Neuronal stem cell (in vitro differentiated cells): ENCODE measurements around the gene TBC1D20.
"Not testable (repeated sequence)": the region's sequence is repeated elsewhere in the genome, so short reads cannot be mapped to it uniquely, and the experiment has no call there.

Source experiments
- DNase-seq: peaks from one replicate; pipeline ENCODE4 v3.0.0-alpha.2; 2013; ENCODE audit warnings: low spot score
- H2AFZ ChIP-seq: one replicate; pipeline ENCODE4 v1.6.1; 2013; ENCODE audit warnings: mild to moderate bottlenecking, low read length, inconsistent platforms
- H2AK5ac ChIP-seq: 2 replicates; pipeline ENCODE4 v1.6.1; 2013; ENCODE audit warnings: low read depth, mild to moderate bottlenecking, inconsistent platforms, low read length, moderate library complexity, mixed read lengths
- H2BK120ac ChIP-seq: 2 replicates; pipeline ENCODE4 v1.6.1; 2013; ENCODE audit warnings: low read depth, mild to moderate bottlenecking, inconsistent platforms, low read length, moderate library complexity, mixed read lengths
- H2BK12ac ChIP-seq: one replicate; pipeline ENCODE4 v1.6.1; 2013; ENCODE audit warnings: low read length, inconsistent platforms
- H2BK15ac ChIP-seq: 2 replicates; pipeline ENCODE4 v1.6.1; 2013; ENCODE audit warnings: mild to moderate bottlenecking, low read length, inconsistent platforms, mixed read lengths
- H2BK5ac ChIP-seq: one replicate; pipeline ENCODE4 v1.6.1; 2013; ENCODE audit warnings: inconsistent platforms, mild to moderate bottlenecking, low read length, moderate library complexity
- H3K14ac ChIP-seq: one replicate; pipeline ENCODE4 v1.6.1; 2013; ENCODE audit warnings: low read length, inconsistent platforms
- H3K18ac ChIP-seq: 2 replicates; pipeline ENCODE4 v1.6.1; 2013; ENCODE audit warnings: low read length, inconsistent platforms
- H3K23ac ChIP-seq: 2 replicates; pipeline ENCODE4 v1.6.1; 2013; ENCODE audit warnings: low read depth, mild to moderate bottlenecking, mixed read lengths, low read length, inconsistent platforms; ENCODE audit not compliant: poor library complexity
- H3K27ac ChIP-seq: replicated peaks from 3 replicates; pipeline ENCODE4 v1.5.1; 2013; ENCODE audit warnings: low read length, inconsistent platforms
- H3K27me3 ChIP-seq, 3 experiments: 2 replicates each; pipeline ENCODE4 v1.6.1; 2013; ENCODE audit warnings: low read length in 3 of 3, mild to moderate bottlenecking in 2 of 3, inconsistent platforms in 1 of 3, low read depth in 1 of 3, mixed read lengths in 1 of 3, moderate library complexity in 1 of 3; ENCODE audit not compliant: control insufficient read depth in 3 of 3, insufficient read depth in 3 of 3
- H3K36me3 ChIP-seq, 2 donors: replicated peaks in 1 of 2; 2 replicates each; pipeline ENCODE4 v1.6.1; 2013; ENCODE audit warnings: low read length in 2 of 2; ENCODE audit not compliant: control insufficient read depth in 2 of 2, insufficient read depth in 2 of 2
- H3K4ac ChIP-seq: 2 replicates; pipeline ENCODE4 v1.6.1; 2013; ENCODE audit warnings: inconsistent platforms, mild to moderate bottlenecking, low read length, moderate library complexity
- H3K4me1 ChIP-seq, 2 donors: 1 replicate in 1 of 2; 2 replicates in 1 of 2; pipeline ENCODE4 v1.6.1; 2013; ENCODE audit warnings: low read length in 2 of 2, low read depth in 1 of 2; ENCODE audit not compliant: control insufficient read depth in 2 of 2, insufficient read depth in 1 of 2
- H3K4me2 ChIP-seq: one replicate; pipeline ENCODE4 v1.6.1; 2013; ENCODE audit warnings: mild to moderate bottlenecking, low read length, inconsistent platforms; ENCODE audit not compliant: insufficient read depth, poor library complexity, severe bottlenecking
- H3K4me3 ChIP-seq, 2 donors: 2 replicates each; pipeline ENCODE4 v1.5.1; 2013; ENCODE audit warnings: low read length in 2 of 2, mild to moderate bottlenecking in 2 of 2, inconsistent platforms in 1 of 2, moderate library complexity in 1 of 2
- H3K79me1 ChIP-seq: one replicate; pipeline ENCODE4 v1.6.1; 2013; ENCODE audit warnings: low read depth, mild to moderate bottlenecking, inconsistent platforms, low read length, moderate library complexity
- H3K9ac ChIP-seq: one replicate; pipeline ENCODE4 v1.6.1; 2013; ENCODE audit warnings: mild to moderate bottlenecking, low read depth, low read length, inconsistent platforms; ENCODE audit not compliant: poor library complexity
- H3K9me3 ChIP-seq, 2 donors: replicated peaks in 1 of 2; 2 replicates each; pipeline versions ENCODE3 to v1.6.1; 2013; ENCODE audit warnings: low read length in 2 of 2, mild to moderate bottlenecking in 2 of 2, inconsistent platforms in 1 of 2, low read depth in 1 of 2, mixed read lengths in 1 of 2, moderate library complexity in 1 of 2; ENCODE audit not compliant: control insufficient read depth in 2 of 2, insufficient read depth in 1 of 2
- H4K8ac ChIP-seq: one replicate; pipeline ENCODE4 v1.6.1; 2013; ENCODE audit warnings: low read depth, mild to moderate bottlenecking, inconsistent platforms, low read length, moderate library complexity
- H4K91ac ChIP-seq: one replicate; pipeline ENCODE4 v1.6.1; 2013; ENCODE audit warnings: low read length, low read depth, mild to moderate bottlenecking, inconsistent platforms; ENCODE audit not compliant: poor library complexity
- WGBS, 2 donors: extraction: QIAGEN DNeasy Blood & Tissue Kit; methylation state at CpG; one replicate each; pipeline ENCODE4 v1.1.7; 2013; ENCODE audit warnings: missing lambda C conversion rate in 2 of 2, mixed read lengths in 1 of 2; ENCODE audit not compliant: insufficient read length in 2 of 2, insufficient replicate concordance in 1 of 2; ENCODE audit errors: extremely low coverage in 2 of 2; 5-methylcytosine and 5-hydroxymethylcytosine counted together

Gene TBC1D20

GRCh38 chr20:478949-479429, 16.7 kb upstream of the TBC1D20 start:
- H2BK12ac ChIP-seq = no peak overlapping the region

GRCh38 chr20:478010-478948, 15.9 kb upstream of the TBC1D20 start:
- Histone ChIP-seq H3K9me3 (peaks cover 3 to 6% of the 10 kb centered on the region in 2 donors), H2AFZ (no peak overlapping the region), H2BK15ac (no peak overlapping the region), H4K8ac (no peak overlapping the region), H3K4me3 (no peak overlapping the region), H2BK12ac (no peak overlapping the region), H3K4me1 (no peaks in the 10 kb centered on the region), H3K36me3 (peaks cover 30 to 97% of the 10 kb centered on the region in 2 donors), H3K18ac (no peak overlapping the region), H3K4ac (no peak overlapping the region), H3K14ac (no peak overlapping the region), H2AK5ac (no peak overlapping the region), H3K9ac (no peak overlapping the region), H3K27ac (no peak overlapping the region), H3K27me3 (no peaks in the 10 kb centered on the region), H3K23ac (no peak overlapping the region), H2BK5ac (no peak overlapping the region), H4K91ac (no peak overlapping the region), H3K4me2 (no peak overlapping the region), H3K79me1 (no peaks in the 10 kb centered on the region), H2BK120ac (no peak overlapping the region)
- DNase-seq = no peak
- no CpG with 5 or more reads among the region's 8 CpGs for WGBS, 2 donors

More at GRCh38 chr20:478949-479429, 16.7 kb upstream of the TBC1D20 start:
- peaks cover 0 to 3% of the 10 kb centered on the region in 2 donors for H3K9me3 ChIP-seq
- H3K36me3 ChIP-seq = peaks cover 33 to 97% of the 10 kb centered on the region in 2 donors
- H3K27ac ChIP-seq = no peak overlapping the region
- H3K4me1 ChIP-seq = no peaks in the 10 kb centered on the region
- no peak overlapping the region for H3K4me2 ChIP-seq
- no peak overlapping the region for H4K8ac ChIP-seq
- no peak overlapping the region for H3K23ac ChIP-seq
- no peak overlapping the region for H4K91ac ChIP-seq
- no peak overlapping the region for H3K4ac ChIP-seq
- H3K9ac ChIP-seq = no peak overlapping the region
- H2BK5ac ChIP-seq = no peak overlapping the region
- no peaks in the 10 kb centered on the region for H3K27me3 ChIP-seq
- peak; percentile 14 for DNase-seq
- H2AK5ac ChIP-seq = no peak overlapping the region
- no peak overlapping the region for H2BK15ac ChIP-seq
- no peak overlapping the region for H2AFZ ChIP-seq
- H3K14ac ChIP-seq = no peak overlapping the region
- no CpG with 5 or more reads among the region's 3 CpGs for WGBS, 2 donors
- no peak overlapping the region for H2BK120ac ChIP-seq
- H3K4me3 ChIP-seq = no peak overlapping the region
- H3K18ac ChIP-seq = no peak overlapping the region
- H3K79me1 ChIP-seq = no peaks in the 10 kb centered on the region

- WGBS, 2 donors = no CpG with 5 or more reads among the region's 6 CpGs
- not testable (repeated sequence) for H3K14ac ChIP-seq, H3K27me3 ChIP-seq, H2BK120ac ChIP-seq, H3K4me2 ChIP-seq, H2BK5ac ChIP-seq, H2AK5ac ChIP-seq, H3K27ac ChIP-seq, H2BK15ac ChIP-seq, H3K4me3 ChIP-seq, H4K91ac ChIP-seq, H3K4ac ChIP-seq, H3K18ac ChIP-seq, H3K9ac ChIP-seq, H2AFZ ChIP-seq, H4K8ac ChIP-seq, H3K23ac ChIP-seq, H3K79me1 ChIP-seq, DNase-seq, H2BK12ac ChIP-seq, H3K4me1 ChIP-seq
- Histone ChIP-seq H3K9me3 (peaks cover 10 to 18% of the 10 kb centered on the region in 2 donors), H3K36me3 (peaks cover 21 to 85% of the 10 kb centered on the region in 2 donors)
These were observed 14.4 kb upstream of the TBC1D20 start for GRCh38 chr20:476561-477249.
